GM21515 (cell line): ENCODE measurements around the gene CRISP1.
"Not testable (repeated sequence)": the region's sequence is repeated elsewhere in the genome, so short reads cannot be mapped to it uniquely, and the experiment has no call there.

Experiments
- ATAC-seq: cut with Tn5 transposase; IDR thresholded peaks from one replicate; pipeline ENCODE4 v1.9.1; 2021; ENCODE audit not compliant: unreplicated experiment

Gene CRISP1, protein sequence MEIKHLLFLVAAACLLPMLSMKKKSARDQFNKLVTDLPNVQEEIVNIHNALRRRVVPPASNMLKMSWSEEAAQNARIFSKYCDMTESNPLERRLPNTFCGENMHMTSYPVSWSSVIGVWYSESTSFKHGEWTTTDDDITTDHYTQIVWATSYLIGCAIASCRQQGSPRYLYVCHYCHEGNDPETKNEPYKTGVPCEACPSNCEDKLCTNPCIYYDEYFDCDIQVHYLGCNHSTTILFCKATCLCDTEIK

DNA sequence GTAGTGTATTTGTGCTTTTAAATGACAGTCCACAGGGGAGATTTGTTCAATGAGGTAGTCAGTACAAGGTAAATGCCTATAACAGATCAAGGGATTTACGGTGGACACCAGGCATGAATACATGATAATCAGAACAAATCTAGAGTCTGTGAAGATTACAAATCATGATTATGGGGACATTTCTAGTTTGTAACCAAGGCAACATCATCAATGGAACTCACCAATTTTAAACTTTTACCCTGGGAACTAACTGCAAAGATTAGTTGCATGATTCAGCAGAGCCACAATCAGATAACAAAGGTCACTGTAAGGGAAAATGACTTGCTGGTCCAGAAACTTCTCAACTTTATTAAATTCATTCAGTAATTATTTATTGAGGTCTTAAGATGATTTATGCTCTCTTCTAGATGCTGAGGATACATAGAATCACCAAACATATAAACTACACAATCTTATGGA is at the start of gene CRISP1:
TSS of gene CRISP1 (minus strand) at position 51 of the 459 bp plus-strand sequence. CDS start 9,135 bp downstream, outside the sequence.
- ATAC-seq: no peak

DNA sequence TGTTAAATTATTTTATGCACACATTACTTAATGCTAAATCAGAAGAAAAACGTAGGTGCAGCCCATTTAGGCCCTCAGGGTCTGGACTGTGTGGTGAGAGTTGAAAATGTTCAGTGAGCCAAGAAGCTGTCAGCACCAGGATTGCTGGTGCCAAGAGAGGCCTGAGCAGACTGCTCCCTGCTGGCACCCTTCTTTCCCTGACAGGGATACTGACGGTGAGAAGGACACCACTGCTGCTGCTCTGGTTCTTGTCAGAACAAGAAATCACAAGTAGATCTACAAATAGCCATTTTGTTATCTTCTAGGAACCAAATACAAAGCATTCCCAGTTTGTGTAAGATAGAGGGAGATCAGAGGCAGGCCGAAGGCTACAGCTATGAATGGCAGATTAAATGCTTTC is 48.7 kb upstream of the CRISP1 start:
- ATAC-seq: no peak

DNA sequence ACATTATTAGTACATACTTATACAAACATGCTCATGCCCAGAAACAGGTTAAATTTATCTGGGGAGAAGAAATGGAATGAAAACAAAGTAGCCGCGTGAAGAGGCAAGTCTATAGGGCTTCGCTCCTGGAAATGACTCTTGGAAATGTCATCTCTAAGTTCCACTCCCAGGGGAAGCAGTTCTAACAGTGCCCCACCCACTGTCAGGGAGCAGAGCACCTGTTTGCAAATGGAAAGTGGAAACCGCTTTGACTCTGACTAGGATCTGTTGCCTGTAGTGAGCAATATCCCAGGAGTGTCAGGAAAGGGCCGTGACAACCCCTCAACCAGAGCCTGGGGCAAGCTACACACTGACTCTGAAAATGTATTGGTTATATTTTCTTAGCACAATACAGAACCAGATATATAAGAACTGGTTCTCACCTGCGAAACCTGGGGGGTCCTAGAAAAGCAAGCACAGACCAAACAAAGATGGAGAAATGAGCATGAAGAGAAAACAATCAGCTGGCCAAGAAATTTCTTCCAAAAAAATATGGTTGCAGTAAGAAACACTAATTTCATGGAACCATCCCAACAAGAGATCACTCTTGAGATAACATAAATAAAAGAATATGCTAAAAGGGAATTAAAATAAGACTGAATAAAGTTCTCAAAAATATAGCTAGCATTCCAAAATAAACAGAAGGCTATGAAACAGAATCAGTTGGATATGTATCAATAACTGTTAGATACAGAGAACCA is 47.5 kb upstream of the CRISP1 start:
- no peak for ATAC-seq

DNA sequence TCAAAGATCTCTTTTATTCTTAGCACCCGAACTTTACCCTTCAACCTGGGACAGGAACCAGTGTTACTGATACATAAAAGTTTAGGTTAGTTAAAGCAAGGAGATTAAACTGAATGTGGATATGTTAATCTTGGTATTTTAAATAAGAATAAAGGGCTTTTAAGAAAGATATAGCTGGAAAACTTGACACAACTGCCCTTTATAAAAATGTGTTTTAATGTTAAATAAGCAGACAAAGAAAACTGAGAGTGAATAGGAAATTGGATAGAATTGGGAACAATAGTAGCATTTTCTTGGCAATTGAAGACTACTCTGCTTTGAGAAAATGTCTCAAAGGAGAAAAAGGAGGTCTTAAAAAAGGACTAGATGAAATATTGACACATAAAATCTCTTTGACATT is 45.9 kb upstream of the CRISP1 start:
- ATAC-seq: no peak

DNA sequence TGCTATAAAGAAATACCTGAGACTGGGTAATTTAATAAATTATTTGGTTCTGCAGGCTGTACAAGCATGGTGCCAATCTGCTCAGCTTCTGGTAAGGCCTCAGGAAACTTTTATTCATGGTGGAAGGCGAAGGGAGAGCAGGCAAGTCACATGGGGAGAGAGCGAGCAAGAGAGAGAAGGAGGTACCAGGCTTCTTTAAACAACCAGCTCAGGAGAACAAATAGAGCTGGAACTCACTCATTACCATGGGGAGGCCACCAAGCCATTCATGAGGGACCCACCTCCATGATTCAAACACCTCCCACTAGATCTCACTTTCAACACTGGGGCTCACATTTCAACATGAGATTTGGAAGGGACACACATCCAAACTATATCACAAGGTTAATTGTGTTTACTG is 44.9 kb upstream of the CRISP1 start:
- no peak for ATAC-seq

DNA sequence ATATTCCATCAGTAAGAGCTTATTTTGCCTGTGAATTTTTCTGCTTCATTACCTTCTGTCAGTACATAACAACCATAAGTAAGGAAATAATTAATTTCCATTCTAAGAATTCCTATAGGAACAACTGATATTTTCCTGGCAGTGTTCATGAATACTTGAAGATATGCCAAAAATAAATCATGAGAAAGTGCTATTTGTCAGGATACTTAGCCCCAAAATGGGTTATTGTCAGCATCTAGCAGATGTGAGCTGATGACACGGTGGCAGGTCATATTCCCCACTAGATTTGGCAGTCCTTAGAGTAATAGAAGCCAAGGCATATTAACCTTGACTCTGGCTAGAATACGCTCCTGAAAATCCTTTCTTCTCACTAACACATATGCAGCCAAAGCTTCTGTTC is 43.2 kb upstream of the CRISP1 start:
- ATAC-seq: no peak

DNA sequence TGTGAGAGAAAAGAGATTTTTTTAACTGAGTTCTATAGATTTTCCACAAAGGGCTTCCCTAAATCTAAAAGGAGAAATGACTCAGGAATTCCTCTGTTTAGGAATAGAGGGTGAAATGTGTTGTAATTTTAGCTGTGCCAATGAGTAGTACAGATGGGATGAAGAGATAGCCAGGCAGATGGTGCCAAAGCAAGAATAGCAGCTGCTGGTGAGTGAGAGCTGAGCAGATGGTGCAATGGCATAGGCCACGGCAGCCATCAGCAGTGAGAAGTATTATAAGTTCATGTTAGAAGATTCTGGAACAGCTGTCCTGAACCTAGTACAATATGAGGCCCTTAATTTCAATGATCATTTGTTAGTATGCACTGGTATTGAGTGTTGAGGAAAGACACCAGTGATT is 40.2 kb upstream of the CRISP1 start:
- no peak for ATAC-seq

DNA sequence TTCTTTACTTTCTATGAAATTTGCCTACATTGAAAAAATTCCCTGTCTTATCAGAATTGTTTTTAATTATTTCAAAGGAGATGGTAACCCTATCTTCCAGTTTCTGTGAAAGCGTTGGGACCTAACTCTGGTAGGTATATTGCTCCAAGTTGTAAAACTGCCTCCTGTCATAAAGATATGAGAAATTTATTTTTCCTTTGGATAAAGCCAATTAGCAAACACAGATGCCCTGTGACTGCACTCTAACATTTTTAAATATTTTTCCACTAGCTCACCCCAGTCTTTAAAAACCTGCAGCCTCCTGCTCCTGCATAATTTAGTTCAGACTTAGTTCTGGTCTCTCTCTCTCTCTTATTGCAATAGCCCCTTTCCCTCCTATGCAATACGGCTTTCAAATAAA is 39.0 kb upstream of the CRISP1 start:
- no peak for ATAC-seq

DNA sequence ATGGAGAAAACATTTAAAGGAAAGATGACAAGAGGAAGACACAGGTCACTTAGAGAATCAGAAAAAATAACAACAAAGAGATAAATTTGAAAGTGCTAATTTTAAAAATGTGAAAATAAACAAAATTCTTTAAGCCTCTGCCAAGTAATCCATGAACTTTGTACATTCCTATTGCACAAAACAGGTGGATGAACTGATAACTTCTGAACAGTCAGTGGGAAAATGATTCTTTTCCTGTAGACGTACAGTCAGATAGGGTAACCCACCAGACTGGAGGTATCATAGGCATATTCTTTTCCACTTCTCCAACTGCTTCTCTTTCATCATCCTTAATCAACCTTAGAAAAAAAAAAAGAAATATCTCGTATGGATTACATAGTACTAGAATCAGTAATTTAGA is 36.5 kb upstream of the CRISP1 start:
- no peak for ATAC-seq

DNA sequence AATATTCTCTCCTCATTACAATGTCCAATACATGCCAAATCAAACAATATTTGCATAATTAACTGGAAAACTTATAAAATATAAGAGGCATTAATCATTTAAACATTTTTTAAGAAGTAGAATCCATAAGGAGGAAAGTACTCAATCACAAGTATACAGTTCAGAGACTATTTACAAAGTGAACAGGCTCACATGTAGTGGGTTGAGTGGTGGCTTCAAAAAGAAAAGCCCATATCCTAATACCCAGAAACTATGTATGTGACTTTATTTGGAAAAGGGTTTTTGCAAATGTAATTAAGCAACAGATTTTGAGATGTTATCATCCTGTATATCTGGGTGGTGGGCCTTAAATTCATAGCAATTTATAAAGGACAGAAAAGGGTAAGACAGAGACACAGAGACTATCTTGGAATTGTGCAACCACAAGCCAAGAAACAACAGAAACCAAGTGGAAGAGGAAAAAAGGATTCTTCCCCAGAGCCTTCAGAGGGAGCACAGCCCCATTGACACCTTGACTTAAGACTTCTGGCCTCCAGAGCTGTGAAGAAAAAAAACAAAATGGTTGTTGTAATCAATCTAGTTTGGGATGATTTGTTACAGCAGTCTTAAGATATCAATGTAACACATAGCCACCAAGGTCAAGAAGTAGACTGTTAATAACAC is 32.7 kb upstream of the CRISP1 start:
- ATAC-seq: no peak

DNA sequence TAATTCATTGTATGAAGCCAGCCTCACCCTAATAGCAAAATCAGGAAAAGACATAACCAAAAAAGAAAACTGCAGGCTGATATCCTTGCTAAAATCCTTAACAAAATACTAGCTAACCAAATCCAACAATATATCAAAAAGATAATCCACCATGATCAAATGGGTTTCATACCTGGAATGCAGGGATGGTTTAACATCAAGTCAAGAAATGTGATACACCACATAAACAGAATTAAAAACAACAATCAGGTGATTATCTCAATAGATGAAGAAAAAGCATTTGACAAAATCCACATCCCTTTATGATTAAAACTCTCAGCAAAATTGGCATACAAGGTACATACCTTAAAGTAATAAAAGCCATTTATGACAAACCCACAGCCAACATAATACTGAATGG is 29.2 kb upstream of the CRISP1 start:
- ATAC-seq: not testable (repeated sequence)

DNA sequence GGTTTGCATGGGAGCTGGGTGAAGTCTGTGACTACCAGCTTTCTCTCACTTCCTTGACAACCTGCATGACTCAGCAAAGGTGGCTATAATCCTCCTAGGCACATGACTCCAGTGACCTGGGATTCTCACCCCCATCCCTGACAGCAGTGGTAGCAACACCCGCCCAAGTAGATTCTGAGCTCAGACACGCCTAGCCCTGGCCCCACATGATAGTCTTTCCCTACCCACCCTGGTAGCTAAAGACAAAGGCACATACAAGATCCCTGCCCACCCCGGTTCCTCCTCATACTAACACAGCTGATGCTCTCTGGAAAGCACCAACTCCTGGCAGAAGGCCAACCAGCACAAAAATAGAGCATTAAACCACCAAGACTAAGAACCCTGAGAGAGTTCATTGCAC is 25.9 kb upstream of the CRISP1 start:
- ATAC-seq: no peak

DNA sequence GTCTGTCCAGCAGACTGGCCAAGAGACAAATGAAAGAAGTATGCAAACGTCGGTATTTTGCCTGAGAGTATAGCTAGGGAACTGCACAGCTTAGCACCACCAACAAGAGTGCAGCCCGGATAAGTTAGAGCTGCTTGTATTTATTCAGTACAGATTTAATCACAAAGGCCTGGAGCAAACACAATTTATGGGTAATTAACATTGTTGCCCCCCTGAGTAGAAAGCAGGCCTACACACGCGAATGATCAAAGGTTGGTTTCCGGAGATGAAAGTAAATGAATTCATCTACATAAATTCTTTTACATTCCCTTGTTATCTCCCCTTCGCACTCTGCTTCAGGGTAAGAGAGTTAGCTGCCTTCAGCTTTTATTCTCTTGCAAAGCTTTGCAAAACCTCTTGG is 24.7 kb upstream of the CRISP1 start:
- no peak for ATAC-seq

DNA sequence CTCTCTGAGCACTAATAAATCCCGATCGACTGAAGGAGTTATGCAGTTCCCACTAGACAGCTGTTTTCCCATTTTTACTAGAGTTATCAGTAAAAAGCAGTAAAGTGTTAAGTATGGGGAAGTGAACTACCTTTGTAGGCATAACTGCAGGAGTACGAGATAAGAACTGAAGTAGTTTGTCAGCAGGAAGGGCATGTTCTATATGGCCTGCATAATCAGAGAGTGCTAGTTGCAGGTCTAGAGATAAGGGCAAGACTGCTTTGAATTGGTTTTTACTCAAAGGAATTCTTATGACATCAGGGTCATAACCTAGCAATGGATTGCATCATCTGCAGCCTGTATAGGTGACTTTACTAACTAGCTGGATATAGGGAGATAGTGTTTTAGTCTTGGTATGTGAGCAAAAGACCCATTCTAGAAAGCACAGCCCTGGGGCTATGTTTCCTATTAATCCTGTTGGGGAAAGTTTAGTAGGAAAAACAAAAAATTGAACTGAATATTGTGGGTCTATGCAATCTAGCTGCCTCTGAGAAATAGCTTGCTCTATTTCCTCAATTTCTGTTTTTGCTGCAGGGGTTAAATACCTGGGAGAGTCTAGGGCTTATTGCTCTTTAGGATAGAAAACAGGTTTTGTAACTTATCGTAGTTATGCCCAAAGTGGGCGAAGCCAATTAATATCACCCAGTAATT is 22.6 kb upstream of the CRISP1 start:
- no peak for ATAC-seq

DNA sequence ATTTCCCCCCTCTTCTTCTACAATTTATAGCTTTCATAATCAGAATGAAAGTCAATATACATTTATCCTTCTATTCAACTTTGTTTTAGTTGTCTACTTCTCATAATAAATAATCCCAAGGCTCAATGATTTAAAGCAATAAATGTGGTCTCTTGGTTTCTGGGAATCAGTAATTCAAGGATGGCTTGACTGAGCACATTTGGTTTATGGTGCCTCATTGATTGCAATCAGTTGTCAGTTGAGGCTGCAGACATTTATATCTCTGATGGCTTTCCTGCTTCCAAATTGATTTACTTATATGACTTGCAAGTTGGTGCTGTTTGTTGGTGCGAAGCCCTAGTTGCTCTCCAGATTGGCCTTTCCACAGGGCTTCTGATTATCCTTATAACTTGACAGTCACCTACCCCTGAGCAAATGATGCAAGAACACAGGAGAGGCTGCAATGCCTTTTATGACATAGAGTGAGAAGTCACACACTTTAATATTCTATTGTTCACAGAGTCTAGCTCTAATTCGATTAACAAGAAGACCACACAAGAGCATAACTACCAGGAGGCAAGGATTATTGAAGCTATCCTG is 2.7 kb upstream of the CRISP1 start:
- no peak for ATAC-seq

DNA sequence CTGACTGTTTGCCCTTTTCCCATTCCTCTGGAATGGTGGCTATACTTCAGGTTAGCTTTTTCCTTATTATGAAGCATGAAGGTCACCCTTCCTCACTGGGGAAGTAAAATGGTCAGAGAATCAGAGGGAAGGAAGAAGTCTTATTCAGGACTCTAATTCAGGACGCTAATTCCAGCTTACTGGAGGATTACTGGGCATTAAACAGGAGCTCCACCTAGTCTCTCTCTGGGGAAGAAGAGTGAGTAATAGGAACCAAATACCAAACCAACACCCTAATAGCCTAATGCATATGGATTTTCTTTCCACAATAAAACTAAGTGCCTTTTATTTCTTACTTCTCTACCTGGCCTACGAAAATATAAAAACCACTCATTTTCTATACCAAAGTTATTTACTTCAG is 10.1 kb downstream of the CRISP1 start:
- ATAC-seq: no peak

DNA sequence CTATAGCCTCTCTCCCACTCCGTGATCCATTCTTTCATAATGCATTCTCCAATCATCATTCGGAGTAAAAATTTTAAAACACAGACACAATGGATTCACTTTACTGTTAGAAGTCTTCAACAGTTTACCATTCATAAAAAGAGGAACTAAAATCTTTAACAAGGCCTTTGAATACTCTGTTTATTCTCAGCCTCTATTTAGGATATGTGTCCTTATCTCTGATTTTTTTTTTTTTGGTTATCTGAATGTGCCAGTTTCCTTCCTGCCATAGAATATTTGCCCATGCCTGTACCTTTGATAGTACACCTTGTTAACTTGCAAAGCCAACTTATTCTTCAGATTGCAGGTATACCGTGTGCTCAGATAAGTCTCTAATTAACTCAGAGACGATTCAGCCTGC is 11.1 kb downstream of the CRISP1 start:
- ATAC-seq: no peak

DNA sequence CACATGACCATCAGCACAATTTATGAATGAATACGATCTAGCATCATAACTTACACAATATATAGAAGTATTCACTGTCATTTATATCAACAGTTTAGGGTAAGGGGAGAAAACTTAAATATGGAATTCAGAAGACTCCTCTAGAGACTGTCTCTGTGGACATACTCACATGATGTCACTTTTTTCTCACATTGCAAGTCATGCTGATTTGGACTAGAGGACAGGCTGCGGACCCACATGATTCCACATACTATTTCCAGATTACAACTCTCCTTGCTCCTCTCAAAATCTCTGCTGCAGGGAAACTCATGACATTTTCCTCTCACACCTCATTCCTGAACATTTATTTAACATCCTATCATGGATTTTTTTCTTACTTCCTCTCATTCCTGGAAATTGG is 13.4 kb downstream of the CRISP1 start:
- ATAC-seq: no peak

DNA sequence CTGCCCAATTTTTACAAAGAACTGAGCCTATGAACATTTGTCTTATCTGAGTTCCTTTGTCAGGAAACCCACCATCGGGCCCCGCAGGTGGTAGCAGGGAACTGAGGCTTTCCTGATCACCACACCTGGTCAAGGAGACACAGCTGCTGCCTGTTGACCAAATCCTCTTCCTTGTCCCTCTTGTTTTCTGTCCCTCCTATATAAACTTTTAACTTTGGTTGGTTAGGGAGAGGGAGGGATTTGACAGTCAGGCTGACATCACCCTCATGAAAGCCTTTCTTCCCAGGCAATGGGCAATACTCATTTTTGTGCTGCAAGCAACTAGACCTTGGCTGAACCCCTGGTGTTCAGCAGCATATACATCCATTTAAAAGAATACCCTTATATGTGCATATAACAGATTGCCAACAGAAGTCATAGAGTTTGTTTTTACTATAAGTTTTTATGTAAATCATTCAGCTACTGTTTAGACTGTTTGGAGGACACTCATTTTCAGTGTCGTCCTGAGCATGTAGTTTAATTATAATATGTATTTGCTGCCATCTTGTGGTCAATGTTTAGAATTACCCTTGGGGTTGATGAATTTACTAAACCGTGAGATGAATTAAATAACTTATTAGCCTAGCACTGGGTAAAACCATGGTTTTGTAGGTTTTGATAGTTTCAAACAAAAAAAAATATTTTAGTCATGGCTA is 17.0 kb downstream of the CRISP1 start:
- peak; percentile 87 for ATAC-seq

DNA sequence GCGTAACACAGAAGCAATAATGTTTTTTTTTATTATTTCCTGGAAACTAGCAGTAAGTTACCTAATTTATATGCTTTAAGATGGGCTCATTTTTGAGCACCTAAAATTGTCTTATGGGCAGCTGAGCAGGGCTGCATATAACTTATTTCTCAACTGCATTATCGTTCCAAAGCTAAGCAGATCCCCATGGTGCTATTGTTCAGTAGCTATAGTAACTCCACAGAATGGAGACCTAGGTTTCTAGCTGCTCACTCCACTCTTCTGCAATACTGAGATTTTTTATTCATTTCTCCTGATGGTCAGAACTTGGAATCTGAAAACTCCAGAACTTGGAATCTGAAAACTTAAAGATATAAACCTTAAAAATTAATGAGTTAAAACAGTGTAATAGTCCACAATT is 18.7 kb downstream of the CRISP1 start:
- ATAC-seq: no peak

DNA sequence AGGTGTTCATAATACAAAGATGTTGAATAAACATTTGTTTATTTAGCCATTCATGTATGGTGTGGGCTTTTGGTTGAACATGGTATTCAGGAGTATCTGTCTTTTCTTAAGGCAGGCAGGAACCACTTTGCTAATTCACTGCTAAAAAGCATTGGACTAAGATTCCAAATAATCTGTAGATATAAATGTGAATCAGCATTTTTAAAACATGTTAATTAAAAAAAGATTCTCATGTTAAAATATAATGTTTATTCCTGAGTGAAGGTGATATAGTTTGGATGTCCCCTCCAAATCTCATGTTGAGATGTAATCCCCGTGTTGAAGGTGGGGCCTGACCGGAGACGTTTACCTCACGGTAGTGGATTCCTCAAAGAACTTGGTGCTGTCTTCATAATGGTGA is 19.3 kb downstream of the CRISP1 start:
- ATAC-seq: no peak
